ENCODE results near the gene DSTYK. TPM values are rescaled to one million over a fixed set of nuclear protein-coding genes. Genes with fewer than 3 reads are reported as not detected.

DSTYK gene
- total and polyA plus RNA-seq, 4 donors: 3.5 to 19.3 (median 7.1) TPM

DNA sequence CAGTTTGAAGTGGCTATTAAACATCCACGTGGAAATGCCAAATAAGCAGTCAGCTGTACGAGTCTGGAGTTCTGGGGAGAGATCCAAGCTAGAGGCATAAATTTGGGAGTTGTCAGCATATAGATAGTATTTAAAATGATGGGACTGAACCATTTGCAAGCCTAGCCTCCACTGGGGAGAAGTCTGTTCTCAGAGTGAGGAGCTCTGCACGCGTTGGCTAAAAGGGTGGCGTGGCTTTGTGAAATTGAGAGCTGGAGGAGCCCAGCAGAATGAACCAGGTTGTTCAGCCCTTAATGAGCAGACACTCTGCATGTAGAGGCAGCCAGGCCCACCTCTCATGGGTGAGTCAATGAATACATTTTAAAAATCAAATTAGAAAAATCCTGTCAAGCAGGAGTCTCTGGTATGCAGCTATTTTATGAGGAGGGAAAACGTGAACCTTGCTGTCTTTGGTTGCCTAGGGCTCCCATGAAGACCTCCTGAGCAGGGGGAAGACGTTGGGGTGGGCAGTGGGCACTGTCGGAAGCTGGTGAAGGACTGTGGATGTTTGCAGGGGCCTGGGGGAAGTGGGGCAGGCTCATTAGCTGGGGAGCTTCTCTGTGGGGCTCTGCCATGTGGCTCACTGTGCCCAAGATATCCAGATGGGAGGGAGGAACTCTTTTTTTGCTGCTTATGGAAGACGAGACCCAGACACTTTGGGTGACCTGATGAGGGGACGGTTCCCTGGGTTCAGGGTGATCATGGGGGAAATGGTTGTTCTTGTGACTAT, 35.0 kb upstream of the DSTYK start:
- 81 to 85% methylated on average over 10 of the region's 10 CpGs for WGBS, 2 donors
- no peak for ATAC-seq (ENCODE audit: insufficient read depth, low FRiP score)
- peak; percentile 39 to 73 (median 47) for DNase-seq
- Histone ChIP-seq H3K9me3 (ENCODE audit: control insufficient read depth in 4 of 4, insufficient read depth in 3 of 4, low read length in 3 of 4) (no peaks in the 10 kb centered on the region), H3K27ac (ENCODE audit: low read depth in 1 of 2, low read length in 1 of 2) (no peak overlapping the region), H3K4me1 (ENCODE audit: control insufficient read depth in 5 of 5, insufficient read depth in 5 of 5, low read length in 5 of 5) (peaks cover 3 to 73% (median 25%) of the 10 kb centered on the region in 5 donors), H3K27me3 (ENCODE audit: control insufficient read depth in 3 of 3, insufficient read depth in 3 of 3, low read length in 2 of 3) (no peaks in the 10 kb centered on the region), H3K4me3 (no peak overlapping the region), H3K36me3 (ENCODE audit: control insufficient read depth in 4 of 4, insufficient read depth in 4 of 4, low read length in 4 of 4) (peaks cover 0 to 5% (median under 1%) of the 10 kb centered on the region in 4 donors), H3K9ac (ENCODE audit: insufficient read depth in 1 of 2, low read length in 2 of 2) (peak overlapping the region in 1 of 2 donors; percentile 25)
- no peak for TF ChIP-seq CTCF (IDR thresholded peaks at IDR 0.05; ENCODE audit: control extremely low read depth, extremely low read depth)

- peaks cover 3 to 74% (median 33%) of the 10 kb centered on the region in 5 donors for H3K4me1 ChIP-seq (ENCODE audit: control insufficient read depth in 5 of 5, insufficient read depth in 5 of 5, low read length in 5 of 5)
- DNase-seq: no peak
Measured at GRCh38 chr1:205245096-205245495, 33.6 kb upstream of the DSTYK start.

DNA sequence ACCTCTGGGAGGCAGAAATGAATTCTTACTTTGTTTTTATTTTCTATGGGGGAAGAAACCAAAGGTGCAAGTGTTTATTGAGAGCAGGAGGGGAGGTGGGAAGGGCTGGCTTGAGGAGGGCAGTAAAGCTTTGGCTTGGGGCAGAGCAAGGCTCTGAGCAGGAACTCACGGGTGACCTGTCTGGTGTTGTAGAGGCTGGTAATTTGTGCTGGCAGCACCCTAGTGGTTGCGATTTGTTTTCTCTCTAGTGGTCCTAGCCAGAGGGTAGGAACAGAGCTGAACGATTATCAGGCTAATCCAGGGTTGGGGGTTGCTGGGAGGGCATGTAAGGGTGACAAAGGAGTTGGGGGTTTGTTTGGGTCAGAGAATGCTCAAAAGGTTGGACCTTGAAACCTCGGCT, 32.9 kb upstream of the DSTYK start:
- peaks cover 0 to 6% (median under 1%) of the 10 kb centered on the region in 4 donors for H3K36me3 ChIP-seq (ENCODE audit: control insufficient read depth in 4 of 4, insufficient read depth in 4 of 4, low read length in 4 of 4)
- no peak for ATAC-seq (ENCODE audit: insufficient read depth, low FRiP score)
- H3K9me3 ChIP-seq (ENCODE audit: control insufficient read depth in 4 of 4, insufficient read depth in 3 of 4, low read length in 3 of 4): no peaks in the 10 kb centered on the region
- no peak for TF ChIP-seq CTCF (IDR thresholded peaks at IDR 0.05; ENCODE audit: control extremely low read depth, extremely low read depth)
- no peak overlapping the region for H3K9ac ChIP-seq (ENCODE audit: insufficient read depth in 1 of 2, low read length in 2 of 2)
- DNase-seq: no peak
- WGBS, 2 donors: 87 to 90% methylated on average over 4 of the region's 4 CpGs
- H3K4me3 ChIP-seq: no peak overlapping the region
- peaks cover 3 to 73% (median 36%) of the 10 kb centered on the region in 5 donors for H3K4me1 ChIP-seq (ENCODE audit: control insufficient read depth in 5 of 5, insufficient read depth in 5 of 5, low read length in 5 of 5)
- H3K27ac ChIP-seq (ENCODE audit: low read depth in 1 of 2, low read length in 1 of 2): no peak overlapping the region
- no peaks in the 10 kb centered on the region for H3K27me3 ChIP-seq (ENCODE audit: control insufficient read depth in 3 of 3, insufficient read depth in 3 of 3, low read length in 2 of 3)

More at GRCh38 chr1:205245096-205245495, 33.6 kb upstream of the DSTYK start:
- TF ChIP-seq CTCF (IDR thresholded peaks at IDR 0.05; ENCODE audit: control extremely low read depth, extremely low read depth): no peak
- WGBS, 2 donors: 90 to 92% methylated on average over 7 of the region's 7 CpGs
- ATAC-seq (ENCODE audit: insufficient read depth, low FRiP score): no peak
- no peaks in the 10 kb centered on the region for H3K9me3 ChIP-seq (ENCODE audit: control insufficient read depth in 4 of 4, insufficient read depth in 3 of 4, low read length in 3 of 4)
- H3K27me3 ChIP-seq (ENCODE audit: control insufficient read depth in 3 of 3, insufficient read depth in 3 of 3, low read length in 2 of 3): no peaks in the 10 kb centered on the region
- H3K36me3 ChIP-seq (ENCODE audit: control insufficient read depth in 4 of 4, insufficient read depth in 4 of 4, low read length in 4 of 4): peaks cover 0 to 6% (median under 1%) of the 10 kb centered on the region in 4 donors
- no peak overlapping the region for H3K9ac ChIP-seq (ENCODE audit: insufficient read depth in 1 of 2, low read length in 2 of 2)
- H3K27ac ChIP-seq (ENCODE audit: low read depth in 1 of 2, low read length in 1 of 2): no peak overlapping the region
- H3K4me3 ChIP-seq: no peak overlapping the region

Data from lung (tissue), 12 donors.